Neuronal stem cell (in vitro differentiated cells): ENCODE results near the gene ATP8A2.
A peak's percentile ranks its signal among the peaks of the same experiment; 100 is the strongest.

Source experiments
- DNase-seq: peaks from one replicate; pipeline ENCODE4 v3.0.0-alpha.2; 2013; ENCODE audit warnings: low spot score
- H2AFZ ChIP-seq: one replicate; pipeline ENCODE4 v1.6.1; 2013; ENCODE audit warnings: mild to moderate bottlenecking, low read length, inconsistent platforms
- H2AK5ac ChIP-seq: 2 replicates; pipeline ENCODE4 v1.6.1; 2013; ENCODE audit warnings: low read depth, mild to moderate bottlenecking, inconsistent platforms, low read length, moderate library complexity, mixed read lengths
- H2BK120ac ChIP-seq: 2 replicates; pipeline ENCODE4 v1.6.1; 2013; ENCODE audit warnings: low read depth, mild to moderate bottlenecking, inconsistent platforms, low read length, moderate library complexity, mixed read lengths
- H2BK12ac ChIP-seq: one replicate; pipeline ENCODE4 v1.6.1; 2013; ENCODE audit warnings: low read length, inconsistent platforms
- H2BK15ac ChIP-seq: 2 replicates; pipeline ENCODE4 v1.6.1; 2013; ENCODE audit warnings: mild to moderate bottlenecking, low read length, inconsistent platforms, mixed read lengths
- H2BK5ac ChIP-seq: one replicate; pipeline ENCODE4 v1.6.1; 2013; ENCODE audit warnings: inconsistent platforms, mild to moderate bottlenecking, low read length, moderate library complexity
- H3K14ac ChIP-seq: one replicate; pipeline ENCODE4 v1.6.1; 2013; ENCODE audit warnings: low read length, inconsistent platforms
- H3K18ac ChIP-seq: 2 replicates; pipeline ENCODE4 v1.6.1; 2013; ENCODE audit warnings: low read length, inconsistent platforms
- H3K23ac ChIP-seq: 2 replicates; pipeline ENCODE4 v1.6.1; 2013; ENCODE audit warnings: low read depth, mild to moderate bottlenecking, mixed read lengths, low read length, inconsistent platforms; ENCODE audit not compliant: poor library complexity
- H3K27ac ChIP-seq: replicated peaks from 3 replicates; pipeline ENCODE4 v1.5.1; 2013; ENCODE audit warnings: low read length, inconsistent platforms
- H3K27me3 ChIP-seq, 3 experiments: 2 replicates each; pipeline ENCODE4 v1.6.1; 2013; ENCODE audit warnings: low read length in 3 of 3, mild to moderate bottlenecking in 2 of 3, inconsistent platforms in 1 of 3, low read depth in 1 of 3, mixed read lengths in 1 of 3, moderate library complexity in 1 of 3; ENCODE audit not compliant: control insufficient read depth in 3 of 3, insufficient read depth in 3 of 3
- H3K36me3 ChIP-seq, 2 donors: replicated peaks in 1 of 2; 2 replicates each; pipeline ENCODE4 v1.6.1; 2013; ENCODE audit warnings: low read length in 2 of 2; ENCODE audit not compliant: control insufficient read depth in 2 of 2, insufficient read depth in 2 of 2
- H3K4ac ChIP-seq: 2 replicates; pipeline ENCODE4 v1.6.1; 2013; ENCODE audit warnings: inconsistent platforms, mild to moderate bottlenecking, low read length, moderate library complexity
- H3K4me1 ChIP-seq, 2 donors: 1 replicate in 1 of 2; 2 replicates in 1 of 2; pipeline ENCODE4 v1.6.1; 2013; ENCODE audit warnings: low read length in 2 of 2, low read depth in 1 of 2; ENCODE audit not compliant: control insufficient read depth in 2 of 2, insufficient read depth in 1 of 2
- H3K4me2 ChIP-seq: one replicate; pipeline ENCODE4 v1.6.1; 2013; ENCODE audit warnings: mild to moderate bottlenecking, low read length, inconsistent platforms; ENCODE audit not compliant: insufficient read depth, poor library complexity, severe bottlenecking
- H3K4me3 ChIP-seq, 2 donors: 2 replicates each; pipeline ENCODE4 v1.5.1; 2013; ENCODE audit warnings: low read length in 2 of 2, mild to moderate bottlenecking in 2 of 2, inconsistent platforms in 1 of 2, moderate library complexity in 1 of 2
- H3K79me1 ChIP-seq: one replicate; pipeline ENCODE4 v1.6.1; 2013; ENCODE audit warnings: low read depth, mild to moderate bottlenecking, inconsistent platforms, low read length, moderate library complexity
- H3K9ac ChIP-seq: one replicate; pipeline ENCODE4 v1.6.1; 2013; ENCODE audit warnings: mild to moderate bottlenecking, low read depth, low read length, inconsistent platforms; ENCODE audit not compliant: poor library complexity
- H3K9me3 ChIP-seq, 2 donors: replicated peaks in 1 of 2; 2 replicates each; pipeline versions ENCODE3 to v1.6.1; 2013; ENCODE audit warnings: low read length in 2 of 2, mild to moderate bottlenecking in 2 of 2, inconsistent platforms in 1 of 2, low read depth in 1 of 2, mixed read lengths in 1 of 2, moderate library complexity in 1 of 2; ENCODE audit not compliant: control insufficient read depth in 2 of 2, insufficient read depth in 1 of 2
- H4K8ac ChIP-seq: one replicate; pipeline ENCODE4 v1.6.1; 2013; ENCODE audit warnings: low read depth, mild to moderate bottlenecking, inconsistent platforms, low read length, moderate library complexity
- H4K91ac ChIP-seq: one replicate; pipeline ENCODE4 v1.6.1; 2013; ENCODE audit warnings: low read length, low read depth, mild to moderate bottlenecking, inconsistent platforms; ENCODE audit not compliant: poor library complexity
- WGBS, 2 donors: extraction: QIAGEN DNeasy Blood & Tissue Kit; methylation state at CpG; one replicate each; pipeline ENCODE4 v1.1.7; 2013; ENCODE audit warnings: missing lambda C conversion rate in 2 of 2, mixed read lengths in 1 of 2; ENCODE audit not compliant: insufficient read length in 2 of 2, insufficient replicate concordance in 1 of 2; ENCODE audit errors: extremely low coverage in 2 of 2; 5-methylcytosine and 5-hydroxymethylcytosine counted together

ATP8A2 gene

DNA sequence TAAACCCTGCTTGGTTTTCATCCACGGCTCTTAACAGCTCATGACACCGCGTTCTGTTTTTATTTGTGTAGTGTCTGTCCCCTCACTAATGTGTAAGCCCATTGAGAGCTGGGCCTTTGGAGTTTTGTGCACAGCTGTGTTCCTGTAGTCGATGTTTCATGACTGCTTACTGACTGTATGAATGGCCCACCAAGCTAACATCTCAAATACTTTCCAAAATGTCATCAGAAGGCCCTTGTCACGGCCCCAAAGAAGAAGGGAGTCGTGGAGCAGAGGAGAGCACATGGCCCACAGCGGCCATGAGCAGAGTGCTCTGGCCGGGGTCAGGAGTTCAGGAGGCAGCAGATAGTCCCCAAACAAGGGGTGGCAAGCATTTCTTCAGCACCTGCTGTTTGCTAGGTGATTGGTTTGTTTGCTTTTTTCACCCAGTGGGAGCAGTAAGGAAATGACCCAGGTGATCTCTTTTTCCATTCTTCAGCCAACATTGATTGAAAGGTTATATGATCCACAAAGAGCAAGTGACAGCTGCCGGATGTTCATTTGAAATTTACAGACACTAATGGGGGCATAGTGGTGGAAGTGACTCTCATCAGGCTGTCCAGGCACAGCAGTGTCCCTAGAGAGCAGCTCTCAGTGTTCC, 315.2 kb downstream of the ATP8A2 start:
- WGBS, 2 donors, result no CpG with 5 or more reads among the region's 9 CpGs
- DNase-seq, result no peak

DNA sequence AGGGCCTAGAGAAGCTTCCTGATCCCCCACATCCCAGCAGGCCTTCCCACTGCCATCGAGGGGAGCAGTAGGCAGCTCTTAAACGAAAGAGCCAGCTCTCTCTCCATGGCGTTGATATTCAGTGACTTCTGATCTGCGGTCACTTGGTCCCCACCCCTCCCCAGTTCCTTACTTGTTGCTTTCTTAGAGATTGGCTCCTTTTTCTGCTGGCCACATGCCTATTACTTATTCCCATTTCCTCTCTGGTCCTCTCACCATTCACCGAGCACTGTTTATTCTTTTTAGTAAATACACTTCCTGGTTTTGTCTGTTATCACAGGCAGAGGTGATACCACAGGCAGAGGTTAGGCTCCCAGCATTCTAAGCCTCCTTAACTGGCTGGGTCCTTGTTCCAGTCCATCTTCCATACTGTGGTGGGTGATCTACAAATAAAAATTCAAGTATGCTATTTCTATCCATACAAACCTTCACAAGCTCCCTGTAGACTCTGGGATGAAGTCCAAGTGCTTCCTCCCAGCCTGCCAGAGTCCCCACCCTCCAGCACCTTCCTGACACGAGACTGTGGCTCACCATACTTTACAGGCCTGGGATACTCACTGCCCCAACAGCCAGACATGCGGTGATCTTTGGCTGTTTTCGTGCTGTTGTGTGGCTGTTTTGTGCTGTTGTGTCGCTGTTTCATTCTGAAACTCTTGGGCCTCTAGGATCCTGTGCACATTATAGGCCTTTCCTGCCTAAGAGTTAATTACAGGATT, 315.9 kb downstream of the ATP8A2 start:
- peak overlapping the region; percentile 17 for H4K91ac ChIP-seq
- H3K79me1 ChIP-seq, result no peaks in the 10 kb centered on the region
- no peak for DNase-seq

More for the DNA sequence above, 315.2 kb downstream of the ATP8A2 start:
- peaks cover 0 to 5% (median 0%) of the 10 kb centered on the region in 3 experiments for H3K27me3 ChIP-seq
- H3K36me3 ChIP-seq, result no peaks in the 10 kb centered on the region
- no peaks in the 10 kb centered on the region for H3K9me3 ChIP-seq
- H2BK12ac ChIP-seq, result no peak overlapping the region
- H2BK120ac ChIP-seq, result no peak overlapping the region
- H2BK15ac ChIP-seq, result no peak overlapping the region
- H2AK5ac ChIP-seq, result no peak overlapping the region
- H3K4me1 ChIP-seq, result peaks cover 0 to 3% of the 10 kb centered on the region in 2 donors
- H3K18ac ChIP-seq, result no peak overlapping the region
- no peak overlapping the region for H3K14ac ChIP-seq
- no peak overlapping the region for H3K23ac ChIP-seq
- no peak overlapping the region for H3K9ac ChIP-seq
- no peak overlapping the region for H2BK5ac ChIP-seq
- H3K4ac ChIP-seq, result no peak overlapping the region
- H4K8ac ChIP-seq, result no peak overlapping the region
- H3K4me3 ChIP-seq, result no peak overlapping the region
- H3K27ac ChIP-seq, result no peak overlapping the region
- H3K79me1 ChIP-seq, result no peaks in the 10 kb centered on the region
- H2AFZ ChIP-seq, result no peak overlapping the region
- peak overlapping the region; percentile 17 for H4K91ac ChIP-seq
- H3K4me2 ChIP-seq, result no peak overlapping the region

DNA sequence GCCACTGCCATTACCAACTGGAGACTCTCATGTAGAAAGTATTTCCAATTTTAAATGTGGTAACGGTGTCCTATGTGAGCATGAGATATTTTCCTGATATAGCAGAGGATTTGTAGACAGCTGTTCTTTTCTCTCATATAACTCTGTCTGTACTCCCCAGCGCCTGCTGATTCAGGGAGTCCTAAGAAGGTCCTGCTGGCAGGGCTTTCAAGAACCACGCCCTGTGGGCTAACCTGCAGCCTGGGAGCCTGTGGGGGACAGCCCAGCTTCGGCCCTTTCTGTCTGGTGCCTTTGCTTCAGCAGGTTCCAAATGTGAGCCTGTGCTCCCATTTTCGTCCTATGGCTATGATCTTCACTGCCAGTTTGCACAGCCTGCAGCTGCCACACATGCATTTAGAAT, 316.8 kb downstream of the ATP8A2 start:
- Histone ChIP-seq H2BK120ac (no peak overlapping the region), H3K4me1 (peaks cover 0 to 8% of the 10 kb centered on the region in 2 donors), H2AFZ (no peak overlapping the region), H3K4ac (no peak overlapping the region), H3K9ac (no peak overlapping the region), H2BK5ac (no peak overlapping the region), H3K27ac (no peak overlapping the region), H3K4me2 (no peak overlapping the region), H3K9me3 (no peaks in the 10 kb centered on the region), H3K79me1 (no peaks in the 10 kb centered on the region), H3K14ac (no peak overlapping the region), H2AK5ac (no peak overlapping the region), H3K36me3 (no peaks in the 10 kb centered on the region), H3K23ac (no peak overlapping the region), H3K4me3 (no peak overlapping the region), H3K18ac (no peak overlapping the region), H2BK15ac (no peak overlapping the region), H2BK12ac (no peak overlapping the region), H4K91ac (no peak overlapping the region), H4K8ac (no peak overlapping the region), H3K27me3 (peaks cover 0 to 8% (median 0%) of the 10 kb centered on the region in 3 experiments)
- no peak for DNase-seq
- WGBS, 2 donors, result no CpG with 5 or more reads among the region's 5 CpGs

More for the DNA sequence above, 315.9 kb downstream of the ATP8A2 start:
- H3K36me3 ChIP-seq, result no peaks in the 10 kb centered on the region
- H3K18ac ChIP-seq, result no peak overlapping the region
- no peak overlapping the region for H3K14ac ChIP-seq
- no CpG with 5 or more reads among the region's 9 CpGs for WGBS, 2 donors
- H3K4ac ChIP-seq, result no peak overlapping the region
- H2BK15ac ChIP-seq, result no peak overlapping the region
- no peak overlapping the region for H4K8ac ChIP-seq
- H3K27ac ChIP-seq, result no peak overlapping the region
- H3K4me3 ChIP-seq, result no peak overlapping the region
- H2BK120ac ChIP-seq, result no peak overlapping the region
- H2BK5ac ChIP-seq, result no peak overlapping the region
- H3K9me3 ChIP-seq, result no peaks in the 10 kb centered on the region
- H3K4me1 ChIP-seq, result peaks cover 0 to 8% of the 10 kb centered on the region in 2 donors
- no peak overlapping the region for H2AK5ac ChIP-seq
- no peak overlapping the region for H2BK12ac ChIP-seq
- H3K23ac ChIP-seq, result no peak overlapping the region
- H2AFZ ChIP-seq, result no peak overlapping the region
- H3K9ac ChIP-seq, result no peak overlapping the region
- peaks cover 0 to 8% (median 0%) of the 10 kb centered on the region in 3 experiments for H3K27me3 ChIP-seq
- H3K4me2 ChIP-seq, result no peak overlapping the region

DNA sequence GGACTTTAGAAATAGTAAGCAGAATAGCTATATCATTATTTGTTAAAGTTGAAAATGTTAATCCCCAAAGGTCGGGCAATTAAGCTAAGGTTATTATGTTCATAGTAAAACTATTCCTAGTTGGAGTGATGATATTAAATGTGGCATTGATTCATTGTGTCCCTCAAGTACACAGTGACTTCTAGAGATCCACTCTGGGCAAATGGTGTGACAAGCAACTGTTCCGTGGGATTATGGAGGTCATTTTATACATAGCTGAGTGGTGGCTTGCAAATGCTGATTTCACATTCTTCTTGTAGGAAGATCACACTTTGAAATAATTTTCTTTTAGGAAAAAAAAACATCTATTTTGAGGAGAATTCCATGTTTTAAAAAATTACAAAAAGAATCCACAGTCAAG, 317.8 kb downstream of the ATP8A2 start:
- Histone ChIP-seq H4K91ac (no peak overlapping the region), H2AFZ (no peak overlapping the region), H3K14ac (no peak overlapping the region), H3K4me2 (no peak overlapping the region), H3K23ac (no peak overlapping the region), H2BK12ac (no peak overlapping the region), H2BK15ac (no peak overlapping the region), H2BK5ac (no peak overlapping the region), H2BK120ac (no peak overlapping the region), H3K4me1 (peaks cover 0 to 8% of the 10 kb centered on the region in 2 donors), H4K8ac (no peak overlapping the region), H3K4ac (no peak overlapping the region), H3K27ac (no peak overlapping the region), H3K9me3 (no peaks in the 10 kb centered on the region), H3K9ac (no peak overlapping the region), H3K4me3 (no peak overlapping the region), H3K36me3 (no peaks in the 10 kb centered on the region), H3K27me3 (peaks cover 0 to 8% (median 0%) of the 10 kb centered on the region in 3 experiments), H3K18ac (no peak overlapping the region), H2AK5ac (no peak overlapping the region), H3K79me1 (no peaks in the 10 kb centered on the region)
- DNase-seq, result no peak
- WGBS, 2 donors, result no CpG with 5 or more reads among the region's 2 CpGs
